PFSK-1 (cell line): ENCODE results near the gene LGR4.

Experiments used
- POLR2AphosphoS5 ChIP-seq: IDR thresholded peaks from 2 replicates; pipeline ENCODE4 v1.6.1; 2012; ENCODE audit warnings: low read depth, mild to moderate bottlenecking, control low read depth, low read length, moderate library complexity
- REST ChIP-seq, 2 experiments: IDR thresholded peaks; 2 replicates each; pipeline versions ENCODE4 v1.6.1 to v1.8.0; 2011 to 2012; ENCODE audit warnings: low read depth in 2 of 2, low read length in 2 of 2, control low read depth in 1 of 2, inconsistent platforms in 1 of 2, mild to moderate bottlenecking in 1 of 2, moderate library complexity in 1 of 2; ENCODE audit not compliant: insufficient read depth in 1 of 2
- TAF1 ChIP-seq: IDR thresholded peaks from 2 replicates; pipeline ENCODE4 v1.6.1; 2012; ENCODE audit warnings: low read length, control low read depth, borderline replicate concordance; ENCODE audit not compliant: insufficient read depth

GRCh38 chr11:27409742-27410141, 62.8 kb downstream of the LGR4 start:
- TF ChIP-seq POLR2AphosphoS5 (no peak), REST (IDR thresholded peaks at IDR 0.05; ENCODE audit: insufficient read depth in 1 of 2, low read depth in 2 of 2, low read length in 2 of 2) (no peak), TAF1 (no peak)
